Sigmoid colon (tissue), 7 donors: ENCODE measurements around the gene SELE. TPM values are rescaled to one million over a fixed set of nuclear protein-coding genes. Genes with fewer than 3 reads are reported as not detected.

ENCODE experiments used
- DNase-seq: peaks from one replicate; pipeline ENCODE4 v3.0.0-alpha.2; 2019
- H3K27ac ChIP-seq, 4 donors: fragments of 200-600 bp; sonication (generic); one replicate each; pipeline ENCODE4 v1.5.1; 2016 to 2019; ENCODE audit warnings: mild to moderate bottlenecking in 1 of 4
- H3K27me3 ChIP-seq, 3 donors: fragments of 200-600 bp; sonication (generic); one replicate each; pipeline ENCODE4 v1.5.1; 2019; ENCODE audit warnings: mild to moderate bottlenecking in 1 of 3
- H3K36me3 ChIP-seq, 4 donors: fragments of 200-600 bp; sonication (generic); one replicate each; pipeline ENCODE4 v1.5.1; 2016 to 2019
- H3K4me1 ChIP-seq, 4 donors: fragments of 200-600 bp; sonication (generic); one replicate each; pipeline ENCODE4 v1.5.1; 2017 to 2019
- H3K4me3 ChIP-seq, 4 donors: fragments of 200-600 bp; sonication (generic); one replicate each; pipeline ENCODE4 v1.5.1; 2017 to 2019; ENCODE audit warnings: mild to moderate bottlenecking in 2 of 4, moderate library complexity in 1 of 4
- H3K9me3 ChIP-seq, 4 donors: fragments of 200-600 bp in 3 of 4; sonication (generic) in 3 of 4; one replicate each; pipeline versions ENCODE4 v1.5.1 to v1.6.1; 2013 to 2019
- EP300 ChIP-seq, 4 donors: sonication (generic); formaldehyde crosslinking; IDR thresholded peaks; one replicate each; pipeline ENCODE4 v1.6.1; 2017; ENCODE audit warnings: antibody characterized with exemption in 4 of 4
- POLR2A ChIP-seq, 2 donors: fragments of 450-650 bp; IDR thresholded peaks; one replicate each; pipeline ENCODE4 v1.6.1; 2016; ENCODE audit warnings: antibody characterized with exemption in 2 of 2, mild to moderate bottlenecking in 2 of 2, moderate library complexity in 2 of 2
- POLR2AphosphoS5 ChIP-seq, 4 donors: sonication (generic); formaldehyde crosslinking; IDR thresholded peaks; one replicate each; pipeline ENCODE4 v1.6.1; 2017; ENCODE audit warnings: antibody characterized with exemption in 4 of 4
- WGBS, 2 donors: extraction: QIAGEN DNeasy Blood & Tissue Kit; methylation state at CpG; one replicate each; pipeline ENCODE4 v1.1.7; 2013; 5-methylcytosine and 5-hydroxymethylcytosine counted together
- intact Hi-C: fragments of 100-400 bp; cut with DNase I; formaldehyde crosslinking; loops from one replicate; pipeline ENCODE4 v1.15.1; 2023
- polyA plus RNA-seq, 3 donors: library from polyadenylated mRNA; stranded (reverse); fragments of 200-250 nt; gene quantifications; one replicate each; pipeline ENCODE4 v1.2.3, GENCODE V29; 2013
- total RNA-seq, 4 donors: library from RNA; depleted of rRNA; stranded (reverse); fragments of >200 nt; gene quantifications; one replicate each; pipeline ENCODE4 v1.1.0, GENCODE V29; 2016
- TF ChIP-seq, protein P1 (sequence below), 4 experiments: fragments of 450-650 bp in 3 of 4; fragments of 200-600 bp in 1 of 4; IDR thresholded peaks; one replicate each; pipeline ENCODE4 v1.5.1; 2016 to 2019; ENCODE audit warnings: antibody characterized with exemption in 4 of 4, mild to moderate bottlenecking in 3 of 4, moderate library complexity in 2 of 4
- donor health status: healthy with polysubstance abuse.
- donor health status: Bipolar disorder and iron deficiency.
- donor health status: healthy.

Gene SELE
- total and polyA plus RNA-seq, 7 donors: under 0.01 to 20.1 (median 1.2) TPM; not detected in 4

- intact Hi-C loops: no loop called here
- H3K27me3 ChIP-seq: no peaks in the 10 kb centered on the region
- H3K4me1 ChIP-seq: no peaks in the 10 kb centered on the region
- no peaks in the 10 kb centered on the region for H3K36me3 ChIP-seq
- H3K4me3 ChIP-seq: no peak overlapping the region
- no peak overlapping the region for H3K27ac ChIP-seq
- no peak for TF ChIP-seq POLR2AphosphoS5 (IDR thresholded peaks at IDR 0.05)
- TF ChIP-seq EP300 (IDR thresholded peaks at IDR 0.05): no peak
- TF ChIP-seq, protein P1, sequence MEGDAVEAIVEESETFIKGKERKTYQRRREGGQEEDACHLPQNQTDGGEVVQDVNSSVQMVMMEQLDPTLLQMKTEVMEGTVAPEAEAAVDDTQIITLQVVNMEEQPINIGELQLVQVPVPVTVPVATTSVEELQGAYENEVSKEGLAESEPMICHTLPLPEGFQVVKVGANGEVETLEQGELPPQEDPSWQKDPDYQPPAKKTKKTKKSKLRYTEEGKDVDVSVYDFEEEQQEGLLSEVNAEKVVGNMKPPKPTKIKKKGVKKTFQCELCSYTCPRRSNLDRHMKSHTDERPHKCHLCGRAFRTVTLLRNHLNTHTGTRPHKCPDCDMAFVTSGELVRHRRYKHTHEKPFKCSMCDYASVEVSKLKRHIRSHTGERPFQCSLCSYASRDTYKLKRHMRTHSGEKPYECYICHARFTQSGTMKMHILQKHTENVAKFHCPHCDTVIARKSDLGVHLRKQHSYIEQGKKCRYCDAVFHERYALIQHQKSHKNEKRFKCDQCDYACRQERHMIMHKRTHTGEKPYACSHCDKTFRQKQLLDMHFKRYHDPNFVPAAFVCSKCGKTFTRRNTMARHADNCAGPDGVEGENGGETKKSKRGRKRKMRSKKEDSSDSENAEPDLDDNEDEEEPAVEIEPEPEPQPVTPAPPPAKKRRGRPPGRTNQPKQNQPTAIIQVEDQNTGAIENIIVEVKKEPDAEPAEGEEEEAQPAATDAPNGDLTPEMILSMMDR (IDR thresholded peaks at IDR 0.05): no peak
- peaks cover 0 to 4% (median 0%) of the 10 kb centered on the region in 4 donors for H3K9me3 ChIP-seq
- WGBS, 2 donors: 88 to 89% methylated on average over 3 of the region's 3 CpGs
- DNase-seq: no peak
Observed at GRCh38 chr1:169759038-169759437, 25.2 kb upstream of the SELE start.

DNA sequence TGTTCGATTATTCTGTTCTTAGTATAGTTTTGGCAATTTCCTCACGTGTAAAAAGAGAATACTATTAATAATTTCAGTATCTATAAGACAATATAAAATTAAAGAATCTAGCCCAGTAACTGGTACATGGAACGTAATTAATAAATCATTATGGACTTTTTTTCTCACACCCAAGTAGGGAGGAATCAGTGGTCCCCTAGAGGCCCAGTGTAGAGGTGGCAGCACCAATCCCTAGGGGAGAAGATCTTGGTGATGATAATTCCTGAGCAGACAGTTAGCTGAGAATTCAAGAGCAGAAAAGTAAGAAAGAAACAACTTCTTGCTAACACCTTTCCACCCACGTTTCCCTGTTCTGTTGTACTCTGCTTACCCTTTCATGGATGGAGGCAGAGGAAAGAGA lies 19.7 kb upstream of the SELE start:
- DNase-seq: no peak
- no peaks in the 10 kb centered on the region for H3K9me3 ChIP-seq
- H3K27me3 ChIP-seq: no peaks in the 10 kb centered on the region
- intact Hi-C loops: no loop called here
- WGBS, 2 donors: 78% methylated on average over 4 of the region's 4 CpGs
- H3K27ac ChIP-seq: no peak overlapping the region
- H3K4me3 ChIP-seq: no peak overlapping the region
- H3K4me1 ChIP-seq: no peaks in the 10 kb centered on the region
- TF ChIP-seq EP300 (IDR thresholded peaks at IDR 0.05) (no peak), POLR2AphosphoS5 (IDR thresholded peaks at IDR 0.05) (no peak), POLR2A (IDR thresholded peaks at IDR 0.05) (no peak)
- TF ChIP-seq, protein P1 (IDR thresholded peaks at IDR 0.05): no peak
- H3K36me3 ChIP-seq: no peaks in the 10 kb centered on the region

DNA sequence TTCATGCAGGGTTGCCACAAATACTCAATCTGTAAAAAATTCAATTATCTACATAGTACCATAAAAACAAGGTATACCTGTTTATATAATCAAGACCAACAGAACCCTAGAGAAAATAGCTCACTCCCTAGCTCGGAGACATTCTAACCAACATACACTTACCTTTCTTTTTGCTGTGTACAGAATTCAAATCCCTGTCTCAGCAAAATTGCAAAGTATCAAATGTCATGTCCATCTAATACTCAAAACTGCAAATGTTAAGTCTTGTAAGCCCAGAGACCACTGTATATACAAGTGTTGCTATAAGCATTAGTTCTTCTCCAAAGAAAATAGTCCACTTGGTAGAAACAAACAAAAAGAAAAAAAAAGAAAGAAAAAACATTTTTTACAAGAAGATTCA lies 16.2 kb upstream of the SELE start:
- DNase-seq: no peak
- H3K4me1 ChIP-seq: no peaks in the 10 kb centered on the region
- no peaks in the 10 kb centered on the region for H3K27me3 ChIP-seq
- H3K36me3 ChIP-seq: no peaks in the 10 kb centered on the region
- no peaks in the 10 kb centered on the region for H3K9me3 ChIP-seq
- H3K27ac ChIP-seq: no peak overlapping the region
- no peak overlapping the region for H3K4me3 ChIP-seq
- TF ChIP-seq POLR2A (IDR thresholded peaks at IDR 0.05): no peak
- TF ChIP-seq, protein P1 (IDR thresholded peaks at IDR 0.05): no peak
- 79 to 86% methylated on average over 1 of the region's 1 CpG for WGBS, 2 donors
- intact Hi-C loops: no loop called here

GRCh38 chr1:169746550-169746949 lies 12.7 kb upstream of the SELE start:
- Histone ChIP-seq H3K4me1 (no peaks in the 10 kb centered on the region), H3K36me3 (no peaks in the 10 kb centered on the region), H3K9me3 (no peaks in the 10 kb centered on the region), H3K4me3 (no peak overlapping the region), H3K27ac (no peak overlapping the region), H3K27me3 (no peaks in the 10 kb centered on the region)
- intact Hi-C loops: no loop called here
- TF ChIP-seq, protein P1 (IDR thresholded peaks at IDR 0.05): no peak
- TF ChIP-seq POLR2AphosphoS5 (IDR thresholded peaks at IDR 0.05): no peak
- no peak for TF ChIP-seq EP300 (IDR thresholded peaks at IDR 0.05)
- no peak for TF ChIP-seq POLR2A (IDR thresholded peaks at IDR 0.05)
- no peak for DNase-seq
- 94 to 95% methylated on average over 2 of the region's 2 CpGs for WGBS, 2 donors
